GM12873 (cell line): ENCODE data around the gene FSD2.

Source experiments
- CTCF ChIP-seq: IDR thresholded peaks from 2 replicates; pipeline ENCODE4 v1.5.1; 2012; ENCODE audit warnings: low read depth, mild to moderate bottlenecking, moderate library complexity, low read length, control low read depth; ENCODE audit not compliant: insufficient read depth; ENCODE audit errors: missing control alignments

Gene FSD2

GRCh38 chr15:82829234-82829633, 23.4 kb upstream of the FSD2 start:
- TF ChIP-seq CTCF = no peak

GRCh38 chr15:82828075-82828474, 22.2 kb upstream of the FSD2 start:
- no peak for TF ChIP-seq CTCF

- no peak for TF ChIP-seq CTCF
Measured at GRCh38 chr15:82823049-82823448, 17.2 kb upstream of the FSD2 start.

GRCh38 chr15:82820128-82820527, 14.3 kb upstream of the FSD2 start:
- no peak for TF ChIP-seq CTCF

GRCh38 chr15:82812994-82813393, 7.1 kb upstream of the FSD2 start:
- no peak for TF ChIP-seq CTCF

- TF ChIP-seq CTCF = no peak
Measured at GRCh38 chr15:82810890-82811426, 5.1 kb upstream of the FSD2 start.

GRCh38 chr15:82810061-82810889, 4.4 kb upstream of the FSD2 start:
- TF ChIP-seq CTCF = no peak
